ENCODE measurements around the gene C20orf144. TPM values are rescaled to one million over a fixed set of nuclear protein-coding genes. Genes with fewer than 3 reads are reported as not detected.

Gene C20orf144
- polyA plus RNA-seq, 4 donors: 0.11 to 0.46 (median 0.44) TPM

DNA sequence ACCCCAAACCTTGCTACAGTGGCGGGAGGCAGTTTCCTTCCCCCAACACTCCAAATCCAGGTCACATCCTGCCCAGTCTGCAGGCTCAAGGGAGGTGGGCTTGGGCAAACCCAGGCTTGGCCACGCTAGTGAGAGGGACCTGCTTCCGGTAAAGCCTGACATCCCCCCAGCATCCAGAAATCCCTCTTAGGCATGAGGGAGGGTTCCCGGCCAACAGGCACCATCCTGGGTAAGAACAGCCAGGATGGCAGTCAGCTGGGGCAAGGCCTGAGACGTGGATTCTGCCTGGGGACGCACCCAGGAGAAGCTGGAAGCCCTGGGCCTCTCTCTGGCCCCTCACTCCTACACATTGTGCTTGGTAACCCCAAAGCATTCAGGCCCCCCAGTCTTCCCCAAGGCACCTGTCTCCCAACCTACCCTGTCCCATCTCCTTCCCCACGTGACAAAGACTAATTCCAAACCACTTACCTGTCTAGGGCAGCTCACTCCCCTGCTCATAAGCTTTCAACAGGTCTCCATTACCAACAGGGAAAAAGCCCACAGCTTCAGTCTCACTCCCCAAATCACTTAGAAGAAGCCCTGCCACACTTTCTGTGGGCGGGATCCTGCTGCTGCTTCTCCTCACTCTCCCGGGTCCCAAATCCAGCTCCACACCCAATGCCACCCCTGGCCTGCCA, 2.1 kb downstream of the C20orf144 start:
- DNase-seq (ENCODE audit: low read depth in 4 of 4, low spot score in 2 of 4): no peak

DNA sequence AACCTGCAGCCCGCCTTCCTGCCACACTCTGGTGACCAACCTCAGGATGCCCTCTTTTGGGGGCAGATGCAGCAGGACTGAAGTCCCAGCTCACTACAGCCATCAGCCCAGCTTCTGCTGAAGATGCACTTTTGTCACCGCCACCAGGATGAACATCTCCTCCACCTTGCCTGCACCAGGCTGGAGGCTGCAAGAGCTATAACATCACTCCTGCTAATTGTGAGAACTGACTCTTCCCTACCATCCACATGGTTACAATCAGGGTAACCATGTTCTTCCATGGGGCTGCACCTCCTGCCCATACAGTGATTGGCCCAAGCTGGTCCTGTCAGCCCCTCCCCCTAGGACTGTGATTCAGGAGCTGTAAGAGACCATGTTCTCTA, 2.6 kb downstream of the C20orf144 start:
- no peak for DNase-seq (ENCODE audit: low read depth in 4 of 4, low spot score in 2 of 4)

DNA sequence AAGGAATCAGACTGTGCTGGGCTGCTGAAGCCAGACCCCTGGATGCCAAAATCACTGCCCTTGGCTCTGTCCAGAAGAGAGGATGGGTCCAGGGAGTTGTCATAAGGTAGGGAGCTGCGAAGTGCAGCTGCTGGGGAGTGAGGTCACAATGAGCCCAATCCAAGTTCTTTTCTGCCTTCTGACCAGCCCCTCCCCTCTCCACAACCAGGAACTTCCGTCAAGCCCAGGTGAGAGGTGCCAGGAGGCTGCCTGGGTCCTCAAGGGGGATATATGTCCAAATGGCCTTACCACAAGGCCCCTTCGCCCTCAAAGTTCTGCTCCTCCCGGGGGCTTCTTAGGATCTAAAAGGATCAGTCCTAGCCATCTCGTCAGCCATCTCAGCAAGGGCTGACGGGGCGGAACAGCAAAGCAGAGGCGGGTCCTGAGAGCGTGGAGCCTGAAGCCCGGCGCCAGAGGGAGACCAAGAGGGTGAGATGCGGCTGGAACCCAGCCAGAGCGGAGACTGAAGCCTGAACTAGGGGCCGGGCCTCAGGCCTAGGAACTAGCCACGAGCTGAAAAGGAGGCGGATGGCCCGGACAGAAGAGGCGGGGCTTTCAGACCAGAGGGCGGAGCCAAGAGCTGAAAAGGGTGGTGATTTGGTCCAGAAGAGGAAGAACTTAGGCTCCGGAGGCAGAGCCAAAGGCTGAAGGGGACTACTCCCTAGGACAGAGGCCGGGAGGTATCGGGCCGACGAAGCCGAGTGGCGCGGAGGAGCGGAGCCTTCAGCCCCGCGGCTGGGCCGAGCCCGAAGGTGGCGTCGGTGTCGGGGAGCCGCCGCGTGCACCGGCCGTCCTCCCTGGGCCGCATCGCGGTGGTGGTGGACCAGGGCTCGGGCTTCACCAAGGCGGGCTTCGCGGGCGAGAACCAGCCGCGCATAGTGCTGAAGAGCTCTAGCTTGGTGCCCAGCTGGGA, 4.4 kb downstream of the C20orf144 start, which contains the start of gene ACTL10:
TSS of gene ACTL10 (plus strand) at position 651 of the 952 bp plus-strand sequence. CDS start 555 bp downstream, outside the sequence.
- peak in 3 of 4 donors; percentile 90 to 95 (median 93) for DNase-seq (ENCODE audit: low read depth in 4 of 4, low spot score in 2 of 4)

DNA sequence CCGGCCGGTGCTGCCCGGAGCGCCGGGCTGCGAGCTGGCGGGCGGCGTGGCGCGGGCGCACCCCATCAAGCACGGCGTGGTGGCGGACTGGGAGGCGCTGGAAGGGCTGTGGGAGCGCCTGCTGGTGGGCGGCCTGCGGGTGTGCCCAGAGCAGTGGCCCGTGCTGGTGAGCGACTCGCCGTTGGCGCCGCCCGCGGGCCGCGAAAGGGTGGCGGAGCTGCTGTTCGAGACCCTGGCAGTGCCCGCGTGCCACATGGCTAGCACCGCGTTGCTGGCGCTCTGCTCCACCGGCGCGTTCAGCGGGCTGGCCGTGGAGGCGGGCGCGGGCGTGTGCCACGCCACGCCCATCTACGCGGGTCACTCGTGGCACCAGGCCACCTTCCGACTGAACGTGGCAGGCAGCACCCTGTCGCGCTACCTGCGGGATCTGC, 5.1 kb downstream of the C20orf144 start:
- DNase-seq (ENCODE audit: low read depth in 4 of 4, low spot score in 2 of 4): no peak

DNA sequence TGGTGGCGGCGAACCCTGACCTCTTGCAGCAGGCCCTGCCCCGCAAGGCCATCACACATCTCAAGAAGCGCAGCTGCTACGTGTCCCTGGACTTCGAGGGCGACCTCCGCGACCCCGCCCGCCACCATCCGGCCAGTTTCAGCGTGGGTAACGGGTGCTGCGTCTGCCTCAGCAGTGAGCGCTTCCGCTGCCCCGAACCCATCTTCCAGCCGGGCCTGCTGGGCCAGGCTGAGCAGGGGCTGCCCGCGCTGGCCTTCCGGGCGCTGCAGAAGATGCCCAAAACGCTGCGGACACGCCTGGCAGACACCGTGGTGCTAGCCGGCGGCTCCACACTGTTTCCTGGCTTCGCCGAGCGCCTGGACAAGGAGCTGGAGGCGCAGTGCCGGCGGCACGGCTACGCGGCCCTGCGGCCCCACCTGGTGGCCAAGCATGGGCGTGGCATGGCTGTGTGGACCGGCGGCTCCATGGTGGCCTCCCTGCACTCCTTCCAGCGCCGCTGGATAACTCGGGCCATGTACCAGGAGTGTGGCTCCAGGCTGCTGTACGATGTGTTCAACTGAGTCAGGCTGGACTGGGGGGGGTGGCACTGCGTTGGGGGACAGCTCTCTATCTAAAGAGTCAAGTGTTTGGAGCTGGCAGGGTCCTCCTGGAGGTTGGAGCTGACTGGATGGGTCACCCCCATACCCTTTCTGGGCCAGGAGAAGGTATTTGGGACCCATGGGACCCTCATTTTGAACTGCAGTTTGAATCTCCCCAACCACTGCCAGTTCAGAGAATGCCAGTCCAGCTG, 5.7 kb downstream of the C20orf144 start:
- DNase-seq (ENCODE audit: low read depth in 4 of 4, low spot score in 2 of 4): no peak

DNA sequence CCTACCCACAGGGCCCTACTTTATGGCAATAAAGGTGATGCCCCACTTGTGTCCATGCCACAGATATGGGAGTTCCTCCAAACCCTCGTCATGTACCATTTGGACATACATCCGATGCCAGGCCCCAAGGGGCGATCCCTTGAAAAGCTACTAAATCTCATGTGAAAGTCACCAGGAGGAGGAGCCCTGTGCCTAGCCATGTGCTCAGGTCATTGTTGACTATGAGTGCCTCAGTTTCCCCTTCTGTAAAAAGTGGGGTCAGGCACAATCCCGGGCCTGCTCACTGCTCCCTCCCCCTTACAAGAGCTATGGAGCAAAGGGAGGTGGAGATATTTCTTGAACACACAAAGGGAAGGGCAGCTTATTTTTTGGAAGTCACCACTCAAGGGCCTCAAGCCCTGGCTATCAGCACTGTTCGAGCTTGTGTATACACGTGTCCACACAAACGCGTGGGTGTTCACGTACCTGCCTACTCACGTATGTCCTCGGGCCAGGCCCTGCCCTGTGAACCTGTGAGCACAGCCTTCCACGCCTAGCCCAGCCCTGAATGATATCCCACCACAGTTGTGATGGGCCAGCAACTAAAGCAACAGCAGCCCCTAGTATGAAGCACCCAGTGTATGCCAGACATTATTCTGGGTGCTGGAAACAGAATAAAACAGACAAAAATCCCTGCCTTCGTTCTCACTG, 6.5 kb downstream of the C20orf144 start:
- no peak for DNase-seq (ENCODE audit: low read depth in 4 of 4, low spot score in 2 of 4)

DNA sequence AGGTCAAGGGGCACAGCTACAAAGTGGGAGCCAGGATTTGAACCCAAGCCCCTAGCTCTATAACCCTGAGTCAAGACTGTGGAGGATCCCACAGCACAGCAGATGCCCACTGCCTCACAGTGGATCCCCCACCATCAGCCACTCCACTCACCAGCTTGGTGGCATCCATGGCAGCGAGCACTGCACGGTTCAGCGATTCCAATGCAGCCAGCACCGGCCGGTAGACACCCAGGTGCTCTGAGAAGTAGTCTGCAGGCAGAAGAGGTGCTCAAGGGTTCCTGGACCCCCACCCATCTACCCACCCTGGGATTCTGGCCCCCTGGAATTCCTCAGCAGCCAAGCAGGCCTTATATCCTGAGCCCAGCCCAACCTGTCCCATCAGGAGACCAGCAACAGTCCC, 7.1 kb downstream of the C20orf144 start:
- DNase-seq (ENCODE audit: low read depth in 4 of 4, low spot score in 2 of 4): no peak

DNA sequence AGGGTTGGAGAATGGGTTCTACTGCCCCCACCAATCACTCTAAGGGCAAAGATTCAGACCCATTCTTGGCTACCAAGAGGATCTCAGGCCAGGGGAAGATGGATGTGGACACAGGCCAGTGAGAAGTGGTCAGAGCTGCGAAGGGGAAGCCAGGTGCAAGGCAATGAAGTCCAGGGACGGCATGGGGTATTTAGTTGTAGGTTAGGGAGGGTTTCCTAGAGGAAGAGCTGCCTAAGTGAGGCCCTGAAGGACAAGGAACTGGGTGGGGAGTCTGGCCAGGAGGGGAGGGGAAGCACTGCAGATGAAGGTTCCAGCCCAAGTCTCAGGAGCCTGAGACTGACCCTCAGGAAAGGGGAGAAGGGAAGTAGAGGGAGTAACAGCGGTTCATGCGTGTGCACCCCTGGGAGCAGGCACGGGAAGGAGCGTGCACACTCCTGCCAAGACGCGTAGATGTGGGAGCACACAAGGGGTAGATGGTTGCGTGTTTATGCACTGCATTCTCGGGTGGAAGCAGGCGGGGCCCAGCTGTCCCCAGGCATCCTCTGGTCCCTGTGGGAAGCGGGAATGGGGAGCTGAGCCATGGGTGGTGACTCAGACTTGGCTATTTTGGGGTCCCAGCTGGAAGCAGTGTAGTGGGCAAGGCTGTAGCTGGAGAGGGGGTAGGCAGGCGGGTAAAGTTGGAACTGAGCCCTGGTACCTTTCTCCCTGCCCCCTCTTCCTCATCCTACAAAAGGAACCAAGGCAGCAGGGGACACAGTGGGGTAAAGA, 7.9 kb downstream of the C20orf144 start:
- no peak for DNase-seq (ENCODE audit: low read depth in 4 of 4, low spot score in 2 of 4)

DNA sequence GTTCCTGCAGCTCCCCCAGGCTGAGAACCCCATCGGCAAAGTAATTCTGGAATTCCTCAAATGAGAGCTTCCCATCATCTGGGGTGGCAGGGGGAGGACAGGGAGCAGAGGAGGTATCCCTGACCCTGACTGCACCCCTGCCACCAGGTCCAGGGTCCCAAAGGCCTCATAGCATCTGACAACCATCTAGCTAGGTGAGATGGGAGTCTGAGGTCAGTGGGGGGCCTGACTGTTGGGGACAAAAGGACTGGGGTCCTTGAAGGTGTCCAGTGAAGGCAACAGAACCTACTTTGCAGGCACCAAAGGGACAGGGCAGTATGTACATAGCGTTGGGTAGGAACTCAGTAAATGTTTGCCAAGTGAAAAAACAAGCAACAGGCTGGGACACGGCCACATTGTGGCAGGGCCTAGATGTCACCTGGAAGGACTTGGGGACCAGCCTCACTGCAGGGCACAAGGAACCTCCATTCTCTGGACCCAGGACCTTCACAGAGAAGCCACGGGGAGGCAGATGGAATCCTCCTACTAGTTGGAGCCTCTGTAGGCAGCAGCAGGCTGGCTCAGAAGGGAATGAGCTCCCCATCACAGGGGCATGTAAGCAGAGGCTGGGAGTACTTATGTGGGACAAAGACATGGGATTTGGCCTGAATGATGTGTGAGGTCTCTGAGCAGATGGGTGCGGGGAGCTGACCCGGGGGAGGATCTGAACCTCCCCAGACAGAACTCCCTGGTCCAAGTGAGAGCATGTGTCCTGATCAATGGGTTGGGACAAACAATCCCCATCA, 8.8 kb downstream of the C20orf144 start:
- DNase-seq (ENCODE audit: low read depth in 4 of 4, low spot score in 2 of 4): no peak

DNA sequence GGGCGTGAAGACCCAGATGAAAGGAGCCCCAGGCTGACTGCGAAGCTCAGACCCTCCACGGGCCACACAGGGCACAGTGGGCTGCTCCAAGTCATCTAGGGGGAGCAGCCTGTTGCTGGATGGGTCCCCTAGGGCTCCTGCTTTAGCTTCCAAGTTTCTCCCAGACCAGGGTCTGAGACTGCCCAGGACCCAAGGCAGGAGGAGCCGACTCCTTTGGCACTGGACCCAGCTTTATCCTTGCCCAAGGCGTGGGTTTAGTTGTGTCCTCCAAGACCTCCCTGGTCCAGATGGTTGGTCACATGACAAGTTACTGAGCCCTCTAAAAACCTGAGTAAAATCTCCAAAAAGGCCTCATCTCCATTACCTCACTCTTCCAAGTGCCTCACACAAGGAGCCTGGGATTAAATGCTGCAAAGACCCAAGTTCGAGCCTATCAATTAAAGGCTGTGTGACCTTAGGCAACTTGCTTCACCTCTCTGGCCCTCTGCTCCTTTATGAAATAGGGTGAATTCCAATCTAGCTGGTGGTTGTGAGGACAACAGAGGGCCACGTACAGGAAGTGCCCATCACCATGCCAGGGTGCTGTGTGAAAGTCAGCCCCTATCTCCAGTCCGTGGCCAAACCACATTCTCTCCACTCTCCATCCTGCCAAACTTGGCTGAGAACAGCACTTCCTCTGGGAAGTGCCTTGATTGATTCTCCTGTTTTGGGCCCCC, 9.6 kb downstream of the C20orf144 start:
- no peak for DNase-seq (ENCODE audit: low read depth in 4 of 4, low spot score in 2 of 4)

DNA sequence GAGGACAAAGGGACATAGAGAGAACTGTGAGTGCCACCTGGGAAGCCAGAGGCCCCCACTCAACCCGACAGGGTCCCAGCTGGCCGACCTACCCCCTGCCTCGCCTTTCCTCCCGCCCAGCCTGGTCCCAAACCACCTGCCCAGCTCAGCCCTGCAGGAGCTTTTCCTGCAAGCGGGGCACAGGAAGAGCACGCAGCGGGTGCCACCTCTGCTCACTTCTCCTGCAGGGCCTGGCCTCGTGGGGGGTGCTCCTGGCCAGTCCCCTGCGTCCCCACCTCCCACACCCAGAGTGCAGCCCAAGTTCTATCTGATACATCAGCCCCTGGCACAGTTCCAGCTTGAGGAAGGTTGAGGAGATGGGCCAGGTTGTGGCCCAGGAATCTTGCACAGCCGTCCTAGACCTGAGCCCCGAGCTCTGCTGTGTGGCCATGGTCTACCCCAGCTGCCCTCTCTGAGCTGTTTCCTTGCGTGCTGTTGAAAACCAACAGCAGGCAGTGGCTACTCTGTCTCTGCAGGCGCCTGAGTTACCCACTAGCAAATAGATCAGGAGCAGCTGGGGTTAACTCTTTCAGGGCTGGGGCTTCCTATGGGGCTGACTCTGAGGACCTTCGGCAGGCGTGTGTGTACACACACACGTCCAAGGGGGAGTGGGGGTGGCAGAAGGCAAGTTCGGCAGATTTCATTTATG, 10.4 kb downstream of the C20orf144 start:
- no peak for DNase-seq (ENCODE audit: low read depth in 4 of 4, low spot score in 2 of 4)

DNA sequence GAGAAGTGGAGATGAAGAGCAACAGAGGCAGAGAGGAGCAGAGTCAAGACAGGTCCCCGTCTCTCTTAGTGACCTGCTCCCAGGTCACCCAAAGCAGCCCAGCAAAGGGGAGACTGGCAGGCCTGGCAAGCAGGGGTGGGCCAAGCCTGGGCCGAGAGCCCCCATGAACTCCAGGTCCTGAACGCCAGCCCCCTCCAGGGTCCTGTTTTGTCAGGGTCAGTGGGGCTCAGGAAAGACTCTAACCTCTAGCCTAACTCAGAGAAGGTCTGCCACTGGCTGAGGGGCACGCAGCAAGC, 10.9 kb downstream of the C20orf144 start:
- no peak for DNase-seq (ENCODE audit: low read depth in 4 of 4, low spot score in 2 of 4)

DNA sequence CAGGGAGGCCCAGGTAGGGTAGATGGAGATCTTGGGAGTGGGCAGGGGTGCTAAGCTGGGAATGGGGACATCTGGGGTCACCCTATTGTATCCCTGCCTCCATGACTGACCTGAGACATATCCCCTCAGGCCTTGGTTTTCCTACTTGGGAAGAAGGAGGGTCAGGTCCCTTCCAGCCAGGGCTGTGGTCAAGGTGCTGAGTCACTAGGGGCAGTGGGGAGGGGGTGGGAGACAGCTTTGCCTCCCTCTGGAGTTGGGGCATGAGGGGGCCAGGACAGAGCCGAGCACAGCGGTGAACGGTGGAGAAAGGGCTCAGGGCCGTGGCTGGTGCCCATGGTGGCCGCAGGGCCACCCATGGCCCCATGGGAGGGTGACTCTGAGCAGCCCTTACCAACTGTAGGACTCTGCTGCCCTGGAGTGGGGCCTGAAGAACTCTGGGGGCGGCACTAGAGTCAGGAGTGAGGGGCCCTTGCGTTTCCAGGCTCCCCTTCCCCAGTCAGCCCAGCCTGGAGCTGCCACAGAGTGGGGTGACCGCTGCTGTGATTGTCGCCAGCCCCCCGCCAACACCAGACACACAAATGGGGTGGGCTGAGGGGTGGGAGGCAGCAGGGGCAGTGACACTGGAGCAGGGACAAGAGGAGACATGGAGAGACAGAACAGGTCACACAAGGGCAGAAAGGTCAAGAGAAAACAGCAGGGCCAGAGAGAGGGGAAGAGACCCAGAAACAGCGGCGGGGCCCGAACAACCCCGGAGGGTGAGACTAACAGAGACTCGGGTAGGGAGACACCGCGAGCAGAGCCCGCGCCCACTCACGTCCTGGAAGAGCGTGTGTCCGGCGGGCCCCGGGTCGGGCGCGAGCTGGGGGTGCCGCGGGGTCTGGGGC, 11.5 kb downstream of the C20orf144 start:
- DNase-seq (ENCODE audit: low read depth in 4 of 4, low spot score in 2 of 4): no peak

DNA sequence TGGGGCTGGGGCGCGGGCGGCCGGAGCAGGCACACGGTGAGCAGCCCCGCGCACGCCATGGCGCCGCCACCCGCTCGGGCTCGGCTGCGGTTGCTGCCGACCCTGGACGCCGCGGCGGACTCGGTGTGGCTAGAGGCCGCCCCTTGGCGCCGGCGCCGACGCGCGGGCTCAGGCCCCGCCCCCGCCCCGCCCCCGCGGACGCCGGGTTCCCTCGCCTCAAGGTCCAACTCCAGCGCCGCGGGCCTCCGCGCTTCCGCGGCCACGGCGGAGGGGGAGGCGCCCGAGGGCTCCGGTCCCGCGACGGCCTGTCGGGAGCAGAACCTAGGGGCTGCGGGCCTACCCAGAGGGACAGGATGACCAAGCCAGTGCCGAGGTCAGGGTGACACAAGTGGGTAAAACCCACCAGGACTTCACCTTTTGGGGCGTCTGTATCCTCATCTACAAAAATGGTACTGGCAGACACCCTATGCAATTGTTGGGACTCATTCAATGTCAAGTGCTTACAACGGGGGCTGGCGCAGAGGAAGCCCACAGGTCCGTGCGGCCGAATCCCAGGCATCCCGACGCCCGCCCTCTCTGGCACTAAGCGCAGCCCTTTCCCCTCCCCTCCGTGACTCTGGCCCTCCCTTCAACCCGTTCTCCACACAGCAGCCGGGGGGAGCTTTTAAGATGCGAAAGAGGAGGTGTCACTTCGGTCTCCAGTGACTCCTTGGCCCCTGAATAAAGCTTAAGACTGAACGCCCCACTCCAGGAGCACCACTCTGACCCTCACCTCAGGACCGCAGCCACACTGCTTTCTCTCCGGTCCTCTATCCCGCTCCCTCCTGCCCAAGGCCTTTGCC, 12.4 kb downstream of the C20orf144 start, which contains the start of gene NECAB3:
TSS of gene NECAB3 (minus strand) at position 135 of the 842 bp plus-strand sequence. CDS start at position 59, 76 bp downstream.
- DNase-seq (ENCODE audit: low read depth in 4 of 4, low spot score in 2 of 4): no peak

DNA sequence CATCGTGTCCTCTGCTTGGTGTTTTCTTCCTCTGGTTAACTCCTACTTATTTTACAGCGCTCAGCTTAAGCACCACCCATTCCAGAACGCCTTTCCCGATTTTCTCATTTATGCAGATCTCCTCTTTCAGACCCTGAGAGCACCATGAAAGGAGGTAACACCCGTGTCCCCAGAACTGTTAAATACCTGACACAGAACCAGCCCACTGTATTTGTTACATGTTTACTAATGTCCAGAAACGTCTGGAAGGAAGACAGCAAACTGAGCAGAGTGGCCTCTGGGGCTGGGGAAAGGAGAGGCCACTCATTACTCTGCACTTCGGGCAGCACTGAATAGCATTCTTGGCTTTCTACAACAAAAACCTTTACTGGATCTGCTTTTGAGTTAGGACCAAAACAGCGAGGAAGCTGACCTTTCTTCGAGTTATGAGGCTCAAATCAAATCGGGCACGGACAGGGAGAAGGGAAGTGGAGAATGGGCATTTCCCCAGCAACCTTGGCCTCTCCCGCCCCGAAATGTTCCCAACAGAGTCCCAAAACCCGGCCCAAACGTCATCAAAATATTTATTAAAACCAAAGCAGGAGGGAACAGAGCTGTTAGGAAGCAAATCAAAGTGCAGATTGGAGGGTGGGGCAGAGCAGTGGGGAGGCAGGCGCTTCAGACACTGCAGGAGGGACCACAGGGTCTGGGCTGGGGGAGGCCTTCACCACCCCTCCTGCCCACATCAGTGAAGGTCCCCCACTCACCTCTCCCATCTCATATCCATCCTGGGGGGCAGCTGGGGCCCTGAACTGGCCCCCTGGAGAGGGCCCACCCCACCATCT, 13.2 kb downstream of the C20orf144 start:
- DNase-seq (ENCODE audit: low read depth in 4 of 4, low spot score in 2 of 4): no peak
